Esophagus squamous epithelium (tissue), 4 donors: ENCODE data around the gene SOCS4.

Source experiments
- CTCF ChIP-seq, 6 experiments: fragments of 450-650 bp in 4 of 6; fragments of 200-600 bp in 2 of 6; sonication (generic) in 2 of 6; IDR thresholded peaks; one replicate each; pipeline ENCODE4 v1.5.1; 2016 to 2019; ENCODE audit warnings: antibody characterized with exemption in 6 of 6, mild to moderate bottlenecking in 4 of 6, moderate library complexity in 4 of 6
- POLR2A ChIP-seq, 4 donors: fragments of 450-650 bp; IDR thresholded peaks; one replicate each; pipeline ENCODE4 v1.6.1; 2017; ENCODE audit warnings: antibody characterized with exemption in 4 of 4, mild to moderate bottlenecking in 4 of 4, moderate library complexity in 3 of 4

GRCh38 chr14:55094292-55095157 is 67.5 kb downstream of the SOCS4 start:
- TF ChIP-seq CTCF (IDR thresholded peaks at IDR 0.05) (no peak), POLR2A (IDR thresholded peaks at IDR 0.05) (no peak)
